GM18870 (cell line): ENCODE measurements around the gene FBXO21.

ENCODE experiments used
- ATAC-seq: cut with Tn5 transposase; IDR thresholded peaks from one replicate; pipeline ENCODE4 v1.9.1; 2021; ENCODE audit warnings: moderate library complexity; ENCODE audit not compliant: unreplicated experiment

FBXO21 gene

GRCh38 chr12:117166107-117166506 is 24.2 kb downstream of the FBXO21 start:
- ATAC-seq: no peak

DNA sequence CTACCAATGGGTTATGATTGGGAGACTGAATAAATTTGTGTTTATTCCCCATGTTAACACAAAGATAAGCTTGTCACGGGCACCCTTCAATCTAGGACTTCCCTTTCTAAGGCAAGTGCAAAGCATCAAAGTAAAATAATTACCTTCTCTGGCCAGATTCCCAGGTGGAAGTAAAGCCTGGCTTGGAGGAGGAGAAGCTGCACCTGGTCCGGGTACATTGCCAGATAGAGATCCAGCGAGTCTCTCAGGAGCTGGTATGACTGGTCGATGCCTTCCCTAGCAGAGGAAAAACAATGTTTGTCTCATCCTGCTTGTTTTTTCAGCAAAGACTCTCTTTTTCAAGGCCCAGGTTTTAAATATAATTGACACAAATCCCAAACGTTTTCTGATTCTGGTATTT is 24.9 kb downstream of the FBXO21 start:
- no peak for ATAC-seq

DNA sequence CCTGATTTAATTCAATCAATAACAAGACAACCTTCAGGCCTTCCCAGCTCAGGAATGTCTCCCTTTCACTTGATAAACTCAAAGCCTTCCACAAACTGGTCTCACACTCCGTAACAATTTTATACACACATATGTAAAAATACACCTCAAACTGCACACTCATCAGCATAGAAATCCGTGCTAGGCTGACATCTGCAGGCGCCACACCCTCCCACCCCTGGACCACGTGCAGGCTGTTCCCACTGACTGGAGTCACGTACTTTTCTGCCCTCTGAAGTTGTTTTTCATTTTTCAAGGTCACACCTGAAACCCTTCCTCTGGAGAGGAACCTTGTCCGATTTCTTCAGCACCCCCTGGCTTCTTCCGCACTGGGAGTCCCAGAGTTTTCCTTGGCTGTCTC is 27.6 kb downstream of the FBXO21 start:
- no peak for ATAC-seq

- no peak for ATAC-seq
Observed at GRCh38 chr12:117162167-117162539, 28.1 kb downstream of the FBXO21 start.

- no peak for ATAC-seq
Observed at GRCh38 chr12:117161460-117162166, 28.7 kb downstream of the FBXO21 start.

DNA sequence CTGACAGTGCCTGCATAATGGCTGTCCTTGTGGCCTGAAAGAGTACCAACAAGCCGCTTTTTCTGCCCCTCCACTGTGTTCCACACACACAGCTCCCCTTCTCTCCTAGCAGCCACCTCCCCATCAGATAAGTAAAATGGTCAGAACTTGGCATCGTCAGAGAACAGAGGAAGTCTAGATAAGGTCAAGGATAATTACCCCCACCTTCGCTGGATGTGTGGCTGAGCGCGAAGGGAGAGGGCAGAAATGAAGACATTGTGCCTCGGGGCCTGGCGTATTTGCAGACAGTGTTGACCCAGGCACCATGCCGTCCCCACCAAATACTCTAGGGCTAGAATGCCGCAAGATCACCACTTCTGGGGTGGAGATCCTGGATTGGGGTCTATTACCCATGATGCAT is 30.6 kb downstream of the FBXO21 start:
- ATAC-seq: no peak

GRCh38 chr12:117158911-117159553 is 31.2 kb downstream of the FBXO21 start:
- no peak for ATAC-seq

GRCh38 chr12:117158096-117158495 is 32.2 kb downstream of the FBXO21 start:
- ATAC-seq: no peak

DNA sequence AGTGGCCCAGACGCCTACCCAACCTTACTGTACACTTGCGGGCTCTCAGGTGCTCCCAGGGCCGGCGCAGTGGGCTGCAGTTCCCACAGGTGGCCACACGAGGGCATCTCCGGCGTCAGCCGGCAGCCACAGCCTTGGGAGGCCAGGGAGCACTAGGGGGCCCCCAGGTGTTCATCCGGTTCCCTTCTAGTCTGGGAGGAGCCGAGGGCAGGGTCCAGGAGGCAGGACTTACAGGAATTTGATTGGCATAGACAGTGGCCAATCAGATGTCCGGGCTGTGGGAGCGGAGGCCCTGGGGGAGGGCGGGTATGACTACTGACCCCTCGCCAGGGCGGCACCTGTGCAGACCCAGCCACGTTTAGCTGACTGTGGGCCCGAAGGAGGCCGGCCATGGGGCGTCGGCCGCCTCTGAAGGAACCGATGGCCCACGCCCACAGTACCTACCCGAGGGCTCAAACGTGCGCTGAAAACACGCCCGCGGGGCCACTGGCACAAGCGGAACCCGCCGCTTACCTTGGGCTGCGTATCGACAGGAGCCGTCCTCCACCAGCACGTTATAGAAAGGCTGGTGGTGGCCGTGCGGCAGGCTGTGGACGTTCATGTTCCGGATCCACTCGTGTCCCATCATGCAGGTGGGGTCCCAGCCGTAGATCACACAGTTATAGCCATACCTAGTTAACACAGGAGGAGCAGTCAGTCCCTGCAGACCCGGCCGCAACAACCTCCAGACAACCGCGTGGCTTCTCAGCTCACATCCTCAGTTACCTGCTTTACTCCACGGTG is 34.8 kb downstream of the FBXO21 start:
- no peak for ATAC-seq

DNA sequence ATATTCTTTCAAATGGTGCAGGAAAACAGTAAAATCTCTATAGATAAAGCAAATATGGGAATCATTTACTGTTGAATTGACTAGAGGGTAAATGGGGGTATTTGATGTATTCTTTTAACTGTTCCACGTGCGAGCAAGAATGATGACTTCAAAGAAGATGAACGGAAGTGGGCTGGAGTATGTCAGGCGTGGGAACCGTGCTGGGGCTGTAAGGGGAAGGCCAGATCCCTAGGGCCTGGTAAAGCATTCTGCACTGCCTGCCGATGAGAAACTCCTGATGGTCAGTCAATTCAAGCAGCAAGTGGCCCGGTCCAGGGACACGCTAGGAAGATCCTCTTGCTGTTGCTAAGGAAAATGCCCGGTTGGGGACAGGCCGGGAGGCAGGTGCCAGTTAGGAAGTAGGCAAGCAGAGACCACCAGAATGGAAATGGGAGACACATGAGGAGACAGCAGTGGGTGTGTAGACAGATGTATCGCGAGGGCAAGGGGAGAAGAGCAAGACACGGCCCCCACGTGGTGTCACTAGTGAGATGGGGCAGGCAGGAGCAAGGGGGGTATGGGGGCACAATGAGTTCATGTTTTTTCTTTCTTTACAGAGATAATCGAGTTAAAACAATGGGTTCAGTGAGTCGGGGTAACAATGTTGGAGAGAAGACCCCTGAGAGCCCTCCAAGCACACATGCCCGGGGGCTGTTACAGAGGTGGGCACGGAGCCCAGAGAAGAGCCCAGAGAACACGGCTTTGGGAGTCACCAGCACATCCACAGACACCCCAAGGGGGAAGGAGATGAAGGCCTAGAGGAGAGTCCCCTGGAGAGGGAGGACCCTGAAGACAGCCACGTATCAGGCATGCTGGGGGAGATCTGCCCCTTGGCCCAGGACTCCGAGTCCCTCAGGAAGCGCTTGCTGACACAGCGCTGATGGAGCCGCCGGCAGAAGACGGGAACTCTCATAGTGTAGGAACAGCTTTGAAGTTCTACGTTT is 37.2 kb downstream of the FBXO21 start:
- no peak for ATAC-seq

DNA sequence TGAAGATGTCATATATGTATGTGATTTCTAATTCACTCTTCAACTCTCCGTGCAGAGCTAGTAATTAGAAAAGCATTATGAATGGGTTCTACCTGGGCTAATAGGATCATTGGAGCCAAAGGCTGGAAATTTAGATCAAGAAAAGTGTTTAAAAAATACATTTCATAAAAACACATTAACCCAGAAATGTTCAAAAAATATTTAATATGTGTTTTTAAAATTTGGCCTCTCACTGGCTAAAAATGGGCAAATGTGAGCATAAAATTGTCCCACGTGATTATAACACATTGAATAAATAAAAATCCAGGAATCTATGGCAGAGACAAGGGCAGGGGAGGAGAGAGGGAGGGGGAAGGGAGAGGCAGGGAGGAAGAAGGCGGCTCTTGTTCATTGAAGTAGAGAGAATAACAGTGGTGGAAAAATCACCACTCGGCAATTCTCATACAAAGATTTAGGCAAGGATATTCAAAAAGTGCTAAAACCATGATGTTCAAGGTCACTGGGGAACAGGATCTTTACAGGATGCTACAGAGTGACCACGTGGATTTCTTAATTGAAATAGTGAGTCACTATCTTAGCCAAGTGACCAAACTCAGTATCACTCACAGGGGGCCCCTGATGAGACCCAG is 38.8 kb downstream of the FBXO21 start:
- no peak for ATAC-seq

DNA sequence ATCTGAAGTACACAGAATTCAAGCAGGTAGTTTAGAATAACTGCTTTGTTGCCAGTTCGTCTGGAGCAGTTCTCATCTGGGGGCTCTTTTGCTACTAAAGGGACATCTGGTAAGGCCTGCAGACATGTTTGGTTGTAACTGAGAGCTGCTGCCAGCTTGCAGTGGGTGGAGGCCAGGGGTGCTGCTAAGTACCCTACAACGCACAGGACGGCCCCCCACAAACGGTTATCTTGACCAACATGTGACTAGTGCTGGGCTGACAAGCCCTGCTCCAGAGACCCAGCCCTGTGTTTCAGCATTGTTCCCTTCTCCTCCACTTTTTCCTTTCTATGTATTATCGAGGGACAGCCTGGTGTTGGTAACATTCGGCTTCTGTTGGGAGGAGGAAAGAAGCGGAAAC is 40.8 kb downstream of the FBXO21 start:
- no peak for ATAC-seq

- no peak for ATAC-seq
Observed at GRCh38 chr12:117148642-117149041, 41.6 kb downstream of the FBXO21 start.

- no peak for ATAC-seq
Observed at GRCh38 chr12:117147639-117148038, 42.6 kb downstream of the FBXO21 start.

GRCh38 chr12:117145597-117146154 is 44.6 kb downstream of the FBXO21 start:
- no peak for ATAC-seq

- no peak for ATAC-seq
Observed at GRCh38 chr12:117144599-117144998, 45.7 kb downstream of the FBXO21 start.

DNA sequence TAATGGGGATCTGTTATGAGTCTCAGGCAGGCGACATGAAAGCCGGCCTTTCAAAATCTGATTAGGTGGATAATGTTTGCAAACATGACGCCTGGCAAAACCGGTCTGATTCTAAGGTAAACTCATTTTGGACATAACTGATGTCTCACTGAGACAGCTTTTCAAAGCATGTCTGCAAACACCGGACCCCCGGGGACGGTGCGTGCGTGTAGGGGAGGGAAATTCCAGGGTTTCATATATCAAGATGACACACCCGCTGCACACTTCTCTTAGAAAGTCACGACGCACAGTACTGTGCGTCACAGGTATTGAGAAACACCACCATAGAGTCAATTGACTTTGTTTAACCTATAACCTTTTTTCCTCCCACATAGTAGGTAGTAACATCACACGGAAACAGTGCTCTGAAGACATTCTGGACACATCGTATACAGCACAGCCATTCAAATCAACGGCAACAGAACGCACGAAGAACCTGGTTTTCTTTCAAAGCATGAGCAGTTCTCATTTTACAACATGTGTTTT is 47.2 kb downstream of the FBXO21 start:
- ATAC-seq: no peak

DNA sequence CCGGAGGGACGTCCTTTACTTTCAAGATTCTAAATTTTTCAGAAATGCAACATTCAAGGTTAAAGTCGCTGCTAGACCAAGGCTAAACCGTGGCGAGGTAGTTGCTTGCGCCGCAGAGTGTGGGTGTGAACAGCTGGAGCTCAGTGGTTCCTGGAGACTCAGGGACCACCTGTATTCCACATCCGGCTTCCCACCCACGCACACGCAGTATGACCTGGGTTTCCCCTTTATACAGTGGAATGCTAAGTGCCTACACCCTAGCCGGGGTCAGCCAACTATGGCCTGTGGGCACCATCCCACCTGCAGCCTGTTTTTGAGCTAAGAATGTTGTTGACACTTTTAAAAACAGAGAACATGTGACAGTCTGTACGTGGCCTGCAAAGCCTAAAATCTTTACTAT is 48.2 kb downstream of the FBXO21 start:
- peak; percentile 40 for ATAC-seq

- no peak for ATAC-seq
Observed at GRCh38 chr12:117141097-117141898, 49.0 kb downstream of the FBXO21 start.
